Measurements from ENCODE around the gene RNF2. TPM values are rescaled to one million over a fixed set of nuclear protein-coding genes. Genes with fewer than 3 reads are reported as not detected.

The RNF2 gene
- total RNA-seq, 5 donors from 2014 or later (not counting 1 experiment from before 2014, with no cell fraction given) = 17.0 to 24.0 (median 21.0) TPM

DNA sequence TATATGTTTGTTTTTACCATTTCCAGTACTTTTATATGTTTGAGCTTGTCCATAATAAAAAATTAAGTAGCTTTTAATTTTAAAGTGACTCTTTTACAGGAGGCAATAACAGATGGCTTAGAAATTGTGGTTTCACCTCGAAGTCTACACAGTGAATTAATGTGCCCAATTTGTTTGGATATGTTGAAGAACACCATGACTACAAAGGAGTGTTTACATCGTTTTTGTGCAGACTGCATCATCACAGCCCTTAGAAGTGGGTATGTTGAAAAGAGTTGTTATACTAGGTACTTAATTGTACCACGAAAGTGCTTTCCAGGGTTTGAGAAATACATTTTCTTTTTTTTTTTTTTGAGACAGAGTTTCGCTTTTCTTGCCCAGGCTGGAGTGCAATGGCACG is 46.1 kb downstream of the RNF2 start:
- H3K27ac Mint-ChIP-seq = no peak overlapping the region
- no peak for DNase-seq
- no peaks in the 10 kb centered on the region for H3K4me1 ChIP-seq (ENCODE audit: control insufficient read depth in 1 of 2, extremely low read depth in 1 of 2, insufficient read depth in 2 of 2, low read length in 2 of 2)
- peaks cover 71% of the 10 kb centered on the region for H3K36me3 Mint-ChIP-seq
- no peak overlapping the region for H3K4me3 ChIP-seq (ENCODE audit: control insufficient read depth in 1 of 2, extremely low read depth in 1 of 2, low read length in 1 of 2)
- ChIA-PET POLR2A (interaction anchor here in 1 of 2 donors (0.6 kb wide), 1 partner anchor 20 kb away, joined by 3 read pairs; no protein-coding TSS in a partner anchor), CTCF (interaction anchor here (0.6 to 1.4 kb wide), 3 partner anchors 14 to 1045 kb away, joined by 3 read pairs; no protein-coding TSS in a partner anchor)
- no peaks in the 10 kb centered on the region for H3K27me3 Mint-ChIP-seq
- peaks cover under 1 to 1% (median 1%) of the 10 kb centered on the region in 3 donors for H3K4me1 Mint-ChIP-seq
- H3K27me3 ChIP-seq (replicated peaks in 1 of 2; ENCODE audit: control insufficient read depth in 2 of 2, extremely low read depth in 1 of 2, insufficient read depth in 2 of 2, low read length in 1 of 2) = no peaks in the 10 kb centered on the region
- peaks cover 5 to 47% of the 10 kb centered on the region in 2 donors for H3K36me3 ChIP-seq (ENCODE audit: control insufficient read depth in 2 of 2, extremely low read depth in 1 of 2, insufficient read depth in 1 of 2, low read length in 1 of 2)
- no peak overlapping the region for H3K27ac ChIP-seq (ENCODE audit: low read length)
- no peaks in the 10 kb centered on the region for H3K9me3 ChIP-seq
- H3K4me3 Mint-ChIP-seq = no peak overlapping the region
- no peaks in the 10 kb centered on the region for H3K9me3 Mint-ChIP-seq
- 50% methylated on average over 1 of the region's 5 CpGs for WGBS (ENCODE audit: insufficient coverage)
- ATAC-seq (replicated peaks in 1 of 4) = no peak

DNA sequence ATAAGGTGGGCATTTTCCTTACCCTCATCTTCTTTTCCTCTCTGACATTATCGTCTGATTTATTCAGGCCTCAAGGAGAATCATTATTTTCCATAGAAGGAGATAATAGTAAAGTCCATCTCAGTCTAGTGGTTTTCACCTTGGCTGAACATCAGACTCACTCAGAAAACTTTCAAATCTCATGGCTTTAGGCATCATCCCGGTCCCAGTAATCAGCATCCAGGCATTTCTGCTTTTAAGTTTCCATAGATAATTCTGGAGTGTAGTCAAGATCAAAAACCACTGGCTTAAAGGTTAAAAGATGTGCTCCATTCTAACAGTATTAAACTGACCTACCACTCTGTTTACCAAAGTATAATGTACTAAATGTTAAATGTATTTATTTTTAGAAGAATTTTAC is 49.4 kb downstream of the RNF2 start:
- Histone ChIP-seq H3K4me3 (ENCODE audit: control insufficient read depth in 1 of 2, extremely low read depth in 1 of 2, low read length in 1 of 2) (no peak overlapping the region), H3K36me3 (ENCODE audit: control insufficient read depth in 2 of 2, extremely low read depth in 1 of 2, insufficient read depth in 1 of 2, low read length in 1 of 2) (peaks cover 0 to 40% of the 10 kb centered on the region in 2 donors), H3K27ac (ENCODE audit: low read length) (no peak overlapping the region), H3K9me3 (no peaks in the 10 kb centered on the region), H3K4me1 (ENCODE audit: control insufficient read depth in 1 of 2, extremely low read depth in 1 of 2, insufficient read depth in 2 of 2, low read length in 2 of 2) (no peaks in the 10 kb centered on the region), H3K27me3 (replicated peaks in 1 of 2; ENCODE audit: control insufficient read depth in 2 of 2, extremely low read depth in 1 of 2, insufficient read depth in 2 of 2, low read length in 1 of 2) (no peaks in the 10 kb centered on the region)
- H3K9me3 Mint-ChIP-seq = no peaks in the 10 kb centered on the region
- ATAC-seq (replicated peaks in 1 of 4) (no peak), DNase-seq (no peak)
- H3K4me3 Mint-ChIP-seq = no peak overlapping the region
- POLR2A ChIA-PET = interaction anchor here in 1 of 2 donors (1.0 kb wide), 1 partner anchor 10 kb away, joined by 3 read pairs; no protein-coding TSS in a partner anchor
- no peak overlapping the region for H3K27ac Mint-ChIP-seq
- no CpG with 5 or more reads among the region's 2 CpGs for WGBS (ENCODE audit: insufficient coverage)
- H3K4me1 Mint-ChIP-seq = no peaks in the 10 kb centered on the region
- H3K36me3 Mint-ChIP-seq = peaks cover 68% of the 10 kb centered on the region
- CTCF ChIA-PET = no interaction called here
- no peaks in the 10 kb centered on the region for H3K27me3 Mint-ChIP-seq

DNA sequence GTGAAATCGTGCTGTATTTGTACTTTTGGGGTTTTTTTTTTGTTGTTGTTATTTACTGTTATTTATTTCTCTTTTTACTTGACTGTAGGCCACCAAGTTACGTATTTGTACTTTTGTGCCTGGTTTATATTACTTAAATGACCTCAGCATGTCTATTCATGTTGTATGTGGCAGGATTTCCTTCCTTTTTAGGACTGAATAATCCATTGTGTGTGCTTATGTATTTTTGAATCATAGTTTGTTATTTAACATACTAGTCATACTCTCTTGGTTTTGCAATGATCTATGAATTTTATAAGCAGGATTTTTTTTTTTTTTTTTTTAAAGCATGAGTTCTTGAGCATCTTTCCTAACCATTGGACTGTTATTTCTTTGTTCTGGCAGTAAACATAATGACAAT is 51.2 kb downstream of the RNF2 start:
- no CpG with 5 or more reads among the region's 2 CpGs for WGBS (ENCODE audit: insufficient coverage)
- no peaks in the 10 kb centered on the region for H3K9me3 Mint-ChIP-seq
- Histone ChIP-seq H3K36me3 (ENCODE audit: control insufficient read depth in 2 of 2, extremely low read depth in 1 of 2, insufficient read depth in 1 of 2, low read length in 1 of 2) (peaks cover 0 to 39% of the 10 kb centered on the region in 2 donors), H3K27ac (ENCODE audit: low read length) (no peak overlapping the region), H3K9me3 (no peaks in the 10 kb centered on the region), H3K4me3 (ENCODE audit: control insufficient read depth in 1 of 2, extremely low read depth in 1 of 2, low read length in 1 of 2) (no peak overlapping the region), H3K4me1 (ENCODE audit: control insufficient read depth in 1 of 2, extremely low read depth in 1 of 2, insufficient read depth in 2 of 2, low read length in 2 of 2) (no peaks in the 10 kb centered on the region), H3K27me3 (replicated peaks in 1 of 2; ENCODE audit: control insufficient read depth in 2 of 2, extremely low read depth in 1 of 2, insufficient read depth in 2 of 2, low read length in 1 of 2) (no peaks in the 10 kb centered on the region)
- no peaks in the 10 kb centered on the region for H3K4me1 Mint-ChIP-seq
- ChIA-PET POLR2A (no interaction called here), CTCF (no interaction called here)
- no peak for ATAC-seq (replicated peaks in 1 of 4)
- peaks cover 77% of the 10 kb centered on the region for H3K36me3 Mint-ChIP-seq
- H3K27ac Mint-ChIP-seq = no peak overlapping the region
- no peak for DNase-seq
- no peaks in the 10 kb centered on the region for H3K27me3 Mint-ChIP-seq
- H3K4me3 Mint-ChIP-seq = no peak overlapping the region

DNA sequence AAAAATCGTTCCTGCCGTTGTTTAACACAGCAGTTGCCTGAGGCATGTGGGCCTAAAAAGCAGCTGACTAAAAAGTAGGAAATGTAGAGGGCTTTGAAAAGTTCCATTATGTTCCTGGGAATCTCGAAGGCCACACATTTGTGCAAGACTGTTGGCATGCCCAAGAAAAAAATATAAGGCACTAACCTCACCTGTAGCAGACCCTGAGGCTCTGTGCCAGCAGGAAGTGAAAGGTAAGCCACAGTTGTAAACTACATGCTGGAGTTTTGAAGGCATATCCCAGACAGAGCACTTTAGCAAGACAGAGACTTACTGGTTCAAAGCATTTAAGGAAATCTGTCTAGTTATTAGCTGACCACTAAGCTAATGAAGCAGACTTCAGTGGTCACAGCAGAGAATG is 58.7 kb downstream of the RNF2 start:
- ChIA-PET CTCF (no interaction called here), POLR2A (interaction anchor here in 1 of 2 donors (0.7 kb wide), 1 partner anchor 14 kb away, joined by 3 read pairs; no protein-coding TSS in a partner anchor)
- ATAC-seq (replicated peaks in 1 of 4) = no peak
- Mint-ChIP-seq H3K9me3 (peaks cover 0 to 24% (median 7%) of the 10 kb centered on the region in 3 donors), H3K4me1 (no peaks in the 10 kb centered on the region), H3K4me3 (no peak overlapping the region), H3K27me3 (no peaks in the 10 kb centered on the region), H3K27ac (no peak overlapping the region), H3K36me3 (peaks cover 54% of the 10 kb centered on the region)
- Histone ChIP-seq H3K36me3 (ENCODE audit: control insufficient read depth in 2 of 2, extremely low read depth in 1 of 2, insufficient read depth in 1 of 2, low read length in 1 of 2) (peaks cover 0 to 5% of the 10 kb centered on the region in 2 donors), H3K4me3 (ENCODE audit: control insufficient read depth in 1 of 2, extremely low read depth in 1 of 2, low read length in 1 of 2) (no peak overlapping the region), H3K4me1 (ENCODE audit: control insufficient read depth in 1 of 2, extremely low read depth in 1 of 2, insufficient read depth in 2 of 2, low read length in 2 of 2) (no peaks in the 10 kb centered on the region), H3K9me3 (peaks cover 2% of the 10 kb centered on the region), H3K27me3 (replicated peaks in 1 of 2; ENCODE audit: control insufficient read depth in 2 of 2, extremely low read depth in 1 of 2, insufficient read depth in 2 of 2, low read length in 1 of 2) (no peaks in the 10 kb centered on the region), H3K27ac (ENCODE audit: low read length) (no peak overlapping the region)
- WGBS (ENCODE audit: insufficient coverage) = 83% methylated on average over 1 of the region's 3 CpGs
- no peak for DNase-seq

DNA sequence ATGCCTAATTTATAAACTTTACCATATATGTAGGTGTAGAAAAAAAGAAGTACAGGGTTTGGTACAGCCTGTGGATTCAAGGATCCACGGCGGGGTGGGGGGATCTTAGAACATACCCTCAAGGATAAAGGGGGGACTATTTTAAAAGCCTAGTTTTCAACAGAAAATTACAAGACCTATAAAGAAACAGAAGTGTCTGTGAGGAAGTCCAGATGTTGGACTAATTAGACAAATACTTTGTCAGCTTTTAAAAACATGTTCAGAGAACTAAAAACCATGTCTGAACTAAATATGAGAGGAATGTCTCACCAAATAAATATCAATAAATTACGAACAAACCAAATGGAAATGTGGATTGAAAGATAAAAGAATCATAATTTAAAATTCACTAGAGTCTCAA is 59.8 kb downstream of the RNF2 start:
- WGBS (ENCODE audit: insufficient coverage) = no CpG with 5 or more reads among the region's 3 CpGs
- no peaks in the 10 kb centered on the region for H3K27me3 Mint-ChIP-seq
- H3K27ac Mint-ChIP-seq = no peak overlapping the region
- peaks cover 45% of the 10 kb centered on the region for H3K36me3 Mint-ChIP-seq
- no peaks in the 10 kb centered on the region for H3K27me3 ChIP-seq (replicated peaks in 1 of 2; ENCODE audit: control insufficient read depth in 2 of 2, extremely low read depth in 1 of 2, insufficient read depth in 2 of 2, low read length in 1 of 2)
- ATAC-seq (replicated peaks in 1 of 4) (no peak), DNase-seq (no peak)
- CTCF ChIA-PET = no interaction called here
- H3K27ac ChIP-seq (ENCODE audit: low read length) = no peak overlapping the region
- no peaks in the 10 kb centered on the region for H3K4me1 Mint-ChIP-seq
- H3K4me3 Mint-ChIP-seq = no peak overlapping the region
- no peaks in the 10 kb centered on the region for H3K4me1 ChIP-seq (ENCODE audit: control insufficient read depth in 1 of 2, extremely low read depth in 1 of 2, insufficient read depth in 2 of 2, low read length in 2 of 2)
- POLR2A ChIA-PET = no interaction called here
- peaks cover 2% of the 10 kb centered on the region for H3K9me3 ChIP-seq
- H3K9me3 Mint-ChIP-seq = peaks cover 0 to 32% (median 15%) of the 10 kb centered on the region in 3 donors
- H3K4me3 ChIP-seq (ENCODE audit: control insufficient read depth in 1 of 2, extremely low read depth in 1 of 2, low read length in 1 of 2) = no peak overlapping the region
- H3K36me3 ChIP-seq (ENCODE audit: control insufficient read depth in 2 of 2, extremely low read depth in 1 of 2, insufficient read depth in 1 of 2, low read length in 1 of 2) = no peaks in the 10 kb centered on the region

DNA sequence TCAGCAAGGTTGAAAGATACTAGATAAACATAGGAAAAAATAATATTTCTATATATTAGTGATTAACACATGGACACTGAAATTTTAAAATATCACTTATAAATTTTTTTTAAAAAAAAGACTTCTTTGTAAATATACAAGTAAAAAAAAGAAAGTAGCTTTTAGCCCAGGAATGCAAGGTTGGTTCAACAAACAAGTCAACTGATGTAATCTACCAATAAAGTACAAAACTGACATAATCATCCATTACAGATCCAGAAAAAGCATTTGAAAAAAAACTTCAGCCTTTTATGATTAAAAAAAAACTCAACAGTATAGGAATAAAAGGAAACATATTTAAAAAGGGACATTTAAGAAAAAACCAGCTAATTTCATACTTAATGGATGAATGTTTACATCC is 63.0 kb downstream of the RNF2 start:
- Mint-ChIP-seq H3K4me3 (no peak overlapping the region), H3K9me3 (peaks cover 0 to 35% (median 22%) of the 10 kb centered on the region in 3 donors), H3K27ac (no peak overlapping the region), H3K36me3 (peaks cover 17% of the 10 kb centered on the region), H3K27me3 (no peaks in the 10 kb centered on the region), H3K4me1 (no peaks in the 10 kb centered on the region)
- POLR2A ChIA-PET = no interaction called here
- Histone ChIP-seq H3K27ac (ENCODE audit: low read length) (no peak overlapping the region), H3K9me3 (peaks cover 2% of the 10 kb centered on the region), H3K4me3 (ENCODE audit: control insufficient read depth in 1 of 2, extremely low read depth in 1 of 2, low read length in 1 of 2) (no peak overlapping the region), H3K27me3 (replicated peaks in 1 of 2; ENCODE audit: control insufficient read depth in 2 of 2, extremely low read depth in 1 of 2, insufficient read depth in 2 of 2, low read length in 1 of 2) (no peaks in the 10 kb centered on the region), H3K4me1 (ENCODE audit: control insufficient read depth in 1 of 2, extremely low read depth in 1 of 2, insufficient read depth in 2 of 2, low read length in 2 of 2) (no peaks in the 10 kb centered on the region), H3K36me3 (ENCODE audit: control insufficient read depth in 2 of 2, extremely low read depth in 1 of 2, insufficient read depth in 1 of 2, low read length in 1 of 2) (no peaks in the 10 kb centered on the region)
- CTCF ChIA-PET = interaction anchor here in 1 of 2 donors (0.7 kb wide), 1 partner anchor 182 kb away, joined by 3 read pairs; no protein-coding TSS in a partner anchor
- no peak for ATAC-seq (replicated peaks in 1 of 4)
- DNase-seq = no peak

DNA sequence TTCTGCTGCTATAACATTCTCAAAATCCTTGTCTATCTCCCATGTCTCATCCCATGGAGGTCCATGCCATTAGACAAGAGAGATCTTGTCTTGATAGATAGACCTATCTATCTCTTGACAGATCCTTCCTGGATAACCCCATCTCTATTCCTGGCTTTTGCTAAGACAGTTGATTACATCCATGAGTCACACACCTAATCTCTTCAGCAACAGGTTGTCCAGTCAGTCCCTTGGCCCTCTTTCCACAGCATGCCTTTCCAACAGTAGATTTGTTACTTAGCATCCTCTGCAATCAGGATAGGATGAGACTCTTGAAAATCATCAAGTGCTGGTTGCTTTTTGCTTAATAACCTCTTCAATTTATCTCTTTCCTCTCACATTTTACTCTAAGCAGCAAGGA is 64.8 kb downstream of the RNF2 start:
- ChIA-PET CTCF (no interaction called here), POLR2A (no interaction called here)
- peaks cover 8% of the 10 kb centered on the region for H3K36me3 Mint-ChIP-seq
- H3K27ac Mint-ChIP-seq = no peak overlapping the region
- Histone ChIP-seq H3K4me3 (ENCODE audit: control insufficient read depth in 1 of 2, extremely low read depth in 1 of 2, low read length in 1 of 2) (no peak overlapping the region), H3K4me1 (ENCODE audit: control insufficient read depth in 1 of 2, extremely low read depth in 1 of 2, insufficient read depth in 2 of 2, low read length in 2 of 2) (no peaks in the 10 kb centered on the region), H3K36me3 (ENCODE audit: control insufficient read depth in 2 of 2, extremely low read depth in 1 of 2, insufficient read depth in 1 of 2, low read length in 1 of 2) (no peaks in the 10 kb centered on the region), H3K27me3 (replicated peaks in 1 of 2; ENCODE audit: control insufficient read depth in 2 of 2, extremely low read depth in 1 of 2, insufficient read depth in 2 of 2, low read length in 1 of 2) (no peaks in the 10 kb centered on the region), H3K9me3 (peaks cover 2% of the 10 kb centered on the region), H3K27ac (ENCODE audit: low read length) (no peak overlapping the region)
- H3K4me3 Mint-ChIP-seq = no peak overlapping the region
- DNase-seq (no peak), ATAC-seq (replicated peaks in 1 of 4) (no peak)
- no peaks in the 10 kb centered on the region for H3K27me3 Mint-ChIP-seq
- no peaks in the 10 kb centered on the region for H3K4me1 Mint-ChIP-seq
- peaks cover 0 to 35% (median 22%) of the 10 kb centered on the region in 3 donors for H3K9me3 Mint-ChIP-seq
